ENCODE data around the gene ZNF57. TPM values are rescaled to one million over a fixed set of nuclear protein-coding genes. Genes with fewer than 3 reads are reported as not detected.
A peak's percentile ranks its signal among the peaks of the same experiment; 100 is the strongest.

Gene ZNF57
- total and polyA plus RNA-seq, 2 of the 13 experiments (the other 11 are each of a cell fraction or from before 2014, with no cell fraction given): 6.6 to 17.5 TPM

DNA sequence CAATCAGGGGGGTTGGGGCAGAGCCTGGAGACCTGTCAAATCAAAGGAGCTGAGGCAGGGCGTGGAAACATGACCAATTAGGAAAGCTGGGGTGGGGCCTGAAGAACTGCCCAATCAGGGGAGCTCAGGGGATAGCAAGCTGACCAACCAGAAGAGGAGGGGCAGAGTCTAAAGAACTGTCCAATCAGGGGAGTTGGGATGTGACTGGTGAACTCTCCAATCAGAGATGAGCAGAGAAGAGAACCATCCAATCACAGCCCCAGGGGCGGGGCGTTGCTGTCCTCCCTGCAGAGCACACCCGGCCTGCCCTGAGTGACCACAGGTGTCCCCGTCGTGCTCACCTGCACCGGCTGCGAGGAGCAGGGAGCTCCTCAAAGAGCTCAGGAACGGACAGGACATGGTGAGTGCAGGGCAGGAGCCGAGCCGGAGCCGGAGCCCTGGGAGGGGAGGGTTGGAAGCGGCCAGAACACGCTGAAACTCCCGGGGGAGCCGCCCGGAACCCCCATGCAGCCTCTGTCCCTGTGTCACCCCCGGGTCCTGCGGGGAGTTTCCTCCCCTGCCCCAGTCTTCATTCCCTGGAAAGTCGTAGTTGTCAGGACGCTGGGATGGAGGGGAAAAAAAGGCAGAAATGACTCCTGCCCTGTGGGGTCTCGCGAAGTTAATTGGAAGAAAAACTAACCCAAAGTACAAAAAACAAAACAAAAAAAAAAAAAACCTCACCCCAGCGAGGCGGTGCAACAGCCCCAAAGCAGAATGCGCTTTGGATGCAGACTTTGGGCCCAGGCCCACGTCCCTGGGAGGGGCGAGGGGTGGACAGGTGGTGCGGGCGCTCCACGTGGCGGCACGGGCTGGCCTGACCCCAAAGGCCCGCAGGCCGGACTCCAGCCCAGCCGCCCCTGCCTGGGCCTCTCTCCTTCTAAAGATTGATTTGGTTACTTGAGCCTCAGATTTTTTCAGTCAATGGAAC is 33.4 kb upstream of the ZNF57 start, which contains the start of gene ZNF556 (continued):
- TF ChIP-seq, protein P1, sequence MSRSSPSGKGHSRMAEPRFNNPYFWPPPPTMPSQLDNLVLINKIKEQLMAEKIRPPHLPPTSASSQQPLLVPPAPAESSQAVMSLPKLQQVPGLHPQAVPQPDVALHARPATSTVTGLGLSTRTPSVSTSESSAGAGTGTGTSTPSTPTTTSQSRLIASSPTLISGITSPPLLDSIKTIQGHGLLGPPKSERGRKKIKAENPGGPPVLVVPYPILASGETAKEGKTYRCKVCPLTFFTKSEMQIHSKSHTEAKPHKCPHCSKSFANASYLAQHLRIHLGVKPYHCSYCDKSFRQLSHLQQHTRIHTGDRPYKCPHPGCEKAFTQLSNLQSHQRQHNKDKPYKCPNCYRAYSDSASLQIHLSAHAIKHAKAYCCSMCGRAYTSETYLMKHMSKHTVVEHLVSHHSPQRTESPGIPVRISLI (CRISPR knock-in tag; IDR thresholded peaks at IDR 0.05; ENCODE audit: borderline replicate concordance): peak; percentile 58
- TF ChIP-seq, protein P2, sequence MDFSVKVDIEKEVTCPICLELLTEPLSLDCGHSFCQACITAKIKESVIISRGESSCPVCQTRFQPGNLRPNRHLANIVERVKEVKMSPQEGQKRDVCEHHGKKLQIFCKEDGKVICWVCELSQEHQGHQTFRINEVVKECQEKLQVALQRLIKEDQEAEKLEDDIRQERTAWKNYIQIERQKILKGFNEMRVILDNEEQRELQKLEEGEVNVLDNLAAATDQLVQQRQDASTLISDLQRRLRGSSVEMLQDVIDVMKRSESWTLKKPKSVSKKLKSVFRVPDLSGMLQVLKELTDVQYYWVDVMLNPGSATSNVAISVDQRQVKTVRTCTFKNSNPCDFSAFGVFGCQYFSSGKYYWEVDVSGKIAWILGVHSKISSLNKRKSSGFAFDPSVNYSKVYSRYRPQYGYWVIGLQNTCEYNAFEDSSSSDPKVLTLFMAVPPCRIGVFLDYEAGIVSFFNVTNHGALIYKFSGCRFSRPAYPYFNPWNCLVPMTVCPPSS (IDR thresholded peaks at IDR 0.05): no peak
- TF ChIP-seq ATF1 (CRISPR knock-in tag; IDR thresholded peaks at IDR 0.05): no peak
- no peak for TF ChIP-seq ZNF678 (CRISPR knock-in tag; IDR thresholded peaks at IDR 0.05)
- TF ChIP-seq, protein P3, sequence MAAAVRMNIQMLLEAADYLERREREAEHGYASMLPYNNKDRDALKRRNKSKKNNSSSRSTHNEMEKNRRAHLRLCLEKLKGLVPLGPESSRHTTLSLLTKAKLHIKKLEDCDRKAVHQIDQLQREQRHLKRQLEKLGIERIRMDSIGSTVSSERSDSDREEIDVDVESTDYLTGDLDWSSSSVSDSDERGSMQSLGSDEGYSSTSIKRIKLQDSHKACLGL (CRISPR knock-in tag; IDR thresholded peaks at IDR 0.05): peak; percentile 90
- TF ChIP-seq FOXM1 (CRISPR knock-in tag; IDR thresholded peaks at IDR 0.05): peak; percentile 38; the same call in 1 of the 2 replicates
- peak; percentile 69 for TF ChIP-seq SRSF1 (optimal IDR thresholded peaks at IDR 0.05; ENCODE audit: low read depth, low read length)
- TF ChIP-seq, protein P4, sequence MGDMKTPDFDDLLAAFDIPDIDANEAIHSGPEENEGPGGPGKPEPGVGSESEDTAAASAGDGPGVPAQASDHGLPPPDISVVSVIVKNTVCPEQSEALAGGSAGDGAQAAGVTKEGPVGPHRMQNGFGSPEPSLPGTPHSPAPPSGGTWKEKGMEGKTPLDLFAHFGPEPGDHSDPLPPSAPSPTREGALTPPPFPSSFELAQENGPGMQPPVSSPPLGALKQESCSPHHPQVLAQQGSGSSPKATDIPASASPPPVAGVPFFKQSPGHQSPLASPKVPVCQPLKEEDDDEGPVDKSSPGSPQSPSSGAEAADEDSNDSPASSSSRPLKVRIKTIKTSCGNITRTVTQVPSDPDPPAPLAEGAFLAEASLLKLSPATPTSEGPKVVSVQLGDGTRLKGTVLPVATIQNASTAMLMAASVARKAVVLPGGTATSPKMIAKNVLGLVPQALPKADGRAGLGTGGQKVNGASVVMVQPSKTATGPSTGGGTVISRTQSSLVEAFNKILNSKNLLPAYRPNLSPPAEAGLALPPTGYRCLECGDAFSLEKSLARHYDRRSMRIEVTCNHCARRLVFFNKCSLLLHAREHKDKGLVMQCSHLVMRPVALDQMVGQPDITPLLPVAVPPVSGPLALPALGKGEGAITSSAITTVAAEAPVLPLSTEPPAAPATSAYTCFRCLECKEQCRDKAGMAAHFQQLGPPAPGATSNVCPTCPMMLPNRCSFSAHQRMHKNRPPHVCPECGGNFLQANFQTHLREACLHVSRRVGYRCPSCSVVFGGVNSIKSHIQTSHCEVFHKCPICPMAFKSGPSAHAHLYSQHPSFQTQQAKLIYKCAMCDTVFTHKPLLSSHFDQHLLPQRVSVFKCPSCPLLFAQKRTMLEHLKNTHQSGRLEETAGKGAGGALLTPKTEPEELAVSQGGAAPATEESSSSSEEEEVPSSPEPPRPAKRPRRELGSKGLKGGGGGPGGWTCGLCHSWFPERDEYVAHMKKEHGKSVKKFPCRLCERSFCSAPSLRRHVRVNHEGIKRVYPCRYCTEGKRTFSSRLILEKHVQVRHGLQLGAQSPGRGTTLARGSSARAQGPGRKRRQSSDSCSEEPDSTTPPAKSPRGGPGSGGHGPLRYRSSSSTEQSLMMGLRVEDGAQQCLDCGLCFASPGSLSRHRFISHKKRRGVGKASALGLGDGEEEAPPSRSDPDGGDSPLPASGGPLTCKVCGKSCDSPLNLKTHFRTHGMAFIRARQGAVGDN (CRISPR knock-in tag; IDR thresholded peaks at IDR 0.05): peak; percentile 85
- TF ChIP-seq SSRP1 (CRISPR knock-in tag; IDR thresholded peaks at IDR 0.05): no peak
- TF ChIP-seq ZNF772 (CRISPR knock-in tag; IDR thresholded peaks at IDR 0.05): 0 out of 2 replicates have a peak, but pooled peaks have one; percentile 37
- TF ChIP-seq, protein P5, sequence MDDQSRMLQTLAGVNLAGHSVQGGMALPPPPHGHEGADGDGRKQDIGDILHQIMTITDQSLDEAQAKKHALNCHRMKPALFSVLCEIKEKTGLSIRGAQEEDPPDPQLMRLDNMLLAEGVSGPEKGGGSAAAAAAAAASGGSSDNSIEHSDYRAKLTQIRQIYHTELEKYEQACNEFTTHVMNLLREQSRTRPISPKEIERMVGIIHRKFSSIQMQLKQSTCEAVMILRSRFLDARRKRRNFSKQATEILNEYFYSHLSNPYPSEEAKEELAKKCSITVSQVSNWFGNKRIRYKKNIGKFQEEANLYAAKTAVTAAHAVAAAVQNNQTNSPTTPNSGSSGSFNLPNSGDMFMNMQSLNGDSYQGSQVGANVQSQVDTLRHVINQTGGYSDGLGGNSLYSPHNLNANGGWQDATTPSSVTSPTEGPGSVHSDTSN (CRISPR knock-in tag; IDR thresholded peaks at IDR 0.05; ENCODE audit: borderline replicate concordance): no peak
- no peak for TF ChIP-seq NBN (conservative IDR thresholded peaks at IDR 0.05)
- TF ChIP-seq, protein P6, sequence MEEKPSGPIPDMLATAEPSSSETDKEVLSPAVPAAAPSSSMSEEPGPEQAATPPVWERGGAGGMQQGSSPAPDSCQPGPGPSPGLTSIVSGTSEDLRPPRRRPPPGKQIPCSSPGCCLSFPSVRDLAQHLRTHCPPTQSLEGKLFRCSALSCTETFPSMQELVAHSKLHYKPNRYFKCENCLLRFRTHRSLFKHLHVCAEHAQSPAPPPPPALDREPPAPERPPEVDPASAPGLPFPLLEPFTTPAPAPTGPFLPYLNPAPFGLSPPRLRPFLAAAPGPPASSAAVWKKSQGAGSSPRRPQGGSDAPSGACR (CRISPR knock-in tag; IDR thresholded peaks at IDR 0.05): peak; percentile 50; the same call in 1 of the 2 replicates
- TF ChIP-seq ZNF24 (IDR thresholded peaks at IDR 0.05): no peak
- TF ChIP-seq, protein P7, sequence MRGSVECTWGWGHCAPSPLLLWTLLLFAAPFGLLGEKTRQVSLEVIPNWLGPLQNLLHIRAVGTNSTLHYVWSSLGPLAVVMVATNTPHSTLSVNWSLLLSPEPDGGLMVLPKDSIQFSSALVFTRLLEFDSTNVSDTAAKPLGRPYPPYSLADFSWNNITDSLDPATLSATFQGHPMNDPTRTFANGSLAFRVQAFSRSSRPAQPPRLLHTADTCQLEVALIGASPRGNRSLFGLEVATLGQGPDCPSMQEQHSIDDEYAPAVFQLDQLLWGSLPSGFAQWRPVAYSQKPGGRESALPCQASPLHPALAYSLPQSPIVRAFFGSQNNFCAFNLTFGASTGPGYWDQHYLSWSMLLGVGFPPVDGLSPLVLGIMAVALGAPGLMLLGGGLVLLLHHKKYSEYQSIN (CRISPR knock-in tag; IDR thresholded peaks at IDR 0.05; ENCODE audit: borderline replicate concordance): no peak
